ENCODE measurements around the gene TTC38.

TTC38 gene

DNA sequence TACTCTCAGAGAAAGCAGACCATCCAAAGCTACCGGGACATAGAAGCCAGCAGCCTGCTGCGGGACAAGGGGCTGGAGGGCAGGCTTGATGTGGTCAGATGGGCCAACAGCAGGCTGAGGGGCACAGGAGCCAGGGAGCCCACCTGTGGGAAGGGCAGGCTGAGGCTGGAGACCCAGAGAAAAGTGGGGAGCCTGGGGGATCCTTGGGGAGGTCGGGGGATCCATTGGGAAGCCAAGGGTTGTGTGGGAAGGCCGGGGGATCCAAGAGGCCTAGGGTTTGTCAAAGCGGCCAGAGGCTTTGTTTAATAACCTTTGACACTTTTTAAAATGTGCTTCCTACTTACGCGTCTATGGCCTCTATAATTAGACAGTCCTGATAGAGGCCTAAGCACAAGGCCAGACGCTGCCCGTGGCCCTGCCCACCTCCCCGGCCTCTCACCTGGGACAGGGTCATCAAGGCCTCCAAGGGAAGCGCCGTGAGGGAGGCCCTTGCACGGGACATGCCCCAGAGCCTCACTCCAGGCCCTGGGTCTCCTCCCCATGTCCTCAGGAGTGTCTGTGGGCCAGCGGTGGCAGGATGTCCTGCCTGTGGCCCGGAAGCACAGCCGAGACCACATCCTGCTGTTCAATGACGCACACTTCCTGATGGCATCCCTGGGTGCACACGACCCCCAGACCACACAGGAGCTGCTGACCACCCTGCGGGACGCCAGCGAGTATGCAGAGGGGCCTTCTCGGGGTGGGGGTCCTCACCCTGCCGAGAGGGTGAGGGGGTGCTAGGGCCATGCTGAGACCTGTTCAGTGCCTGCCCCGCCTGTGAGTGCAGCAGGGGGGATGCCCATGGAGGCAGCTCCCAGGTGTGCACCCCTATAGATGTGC lies 20.3 kb downstream of the TTC38 start:
- peaks cover 2 to 5% of the 10 kb centered on the region in 2 donors for H3K4me1 ChIP-seq (ENCODE audit: control insufficient read depth in 2 of 2, insufficient read depth in 2 of 2, low read length in 2 of 2)
- no peaks in the 10 kb centered on the region for H3K9me3 ChIP-seq (ENCODE audit: control insufficient read depth in 2 of 2, low read length in 2 of 2)
- H3K36me3 ChIP-seq (ENCODE audit: control insufficient read depth in 2 of 2, insufficient read depth in 2 of 2, low read length in 2 of 2): peaks cover 69 to 77% of the 10 kb centered on the region in 2 donors
- H3K27ac ChIP-seq (ENCODE audit: low read depth in 2 of 2, low read length in 2 of 2): peak overlapping the region; percentile 30 to 32
- peak overlapping the region; percentile 39 to 47 for H3K9ac ChIP-seq (ENCODE audit: low read depth in 1 of 2, low read length in 2 of 2)
- peak overlapping the region; percentile 19 to 56 for H3K4me3 ChIP-seq (ENCODE audit: low read length in 2 of 2)
- H3K27me3 ChIP-seq (ENCODE audit: control insufficient read depth in 2 of 2, insufficient read depth in 2 of 2, low read length in 2 of 2): no peaks in the 10 kb centered on the region

DNA sequence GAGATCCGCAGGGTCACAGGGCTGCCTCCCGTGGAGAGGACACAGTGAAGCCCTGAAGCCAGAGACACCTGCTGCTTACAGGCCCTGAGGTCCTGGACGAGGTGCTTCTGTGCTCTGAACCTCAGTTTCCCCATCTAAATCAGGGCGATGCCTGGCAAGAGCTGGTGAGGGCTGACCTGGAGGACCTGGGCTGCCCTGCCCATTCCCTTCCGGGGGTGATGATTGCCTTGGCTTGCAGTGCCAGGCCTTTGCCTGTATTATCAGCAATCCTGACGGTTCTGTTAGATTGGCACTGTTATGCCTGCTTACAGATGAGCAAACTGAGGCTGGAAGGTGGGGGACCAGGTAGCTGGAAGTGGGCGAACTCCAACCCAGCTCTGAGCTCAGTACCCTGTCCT lies 21.0 kb downstream of the TTC38 start:
- Histone ChIP-seq H3K9me3 (ENCODE audit: control insufficient read depth in 2 of 2, low read length in 2 of 2) (no peaks in the 10 kb centered on the region), H3K4me3 (ENCODE audit: low read length in 2 of 2) (peak overlapping the region; percentile 14 to 56), H3K4me1 (ENCODE audit: control insufficient read depth in 2 of 2, insufficient read depth in 2 of 2, low read length in 2 of 2) (peaks cover 2 to 5% of the 10 kb centered on the region in 2 donors), H3K27me3 (ENCODE audit: control insufficient read depth in 2 of 2, insufficient read depth in 2 of 2, low read length in 2 of 2) (no peaks in the 10 kb centered on the region), H3K9ac (ENCODE audit: low read depth in 1 of 2, low read length in 2 of 2) (no peak overlapping the region), H3K27ac (ENCODE audit: low read depth in 2 of 2, low read length in 2 of 2) (no peak overlapping the region), H3K36me3 (ENCODE audit: control insufficient read depth in 2 of 2, insufficient read depth in 2 of 2, low read length in 2 of 2) (peaks cover 67 to 76% of the 10 kb centered on the region in 2 donors)

DNA sequence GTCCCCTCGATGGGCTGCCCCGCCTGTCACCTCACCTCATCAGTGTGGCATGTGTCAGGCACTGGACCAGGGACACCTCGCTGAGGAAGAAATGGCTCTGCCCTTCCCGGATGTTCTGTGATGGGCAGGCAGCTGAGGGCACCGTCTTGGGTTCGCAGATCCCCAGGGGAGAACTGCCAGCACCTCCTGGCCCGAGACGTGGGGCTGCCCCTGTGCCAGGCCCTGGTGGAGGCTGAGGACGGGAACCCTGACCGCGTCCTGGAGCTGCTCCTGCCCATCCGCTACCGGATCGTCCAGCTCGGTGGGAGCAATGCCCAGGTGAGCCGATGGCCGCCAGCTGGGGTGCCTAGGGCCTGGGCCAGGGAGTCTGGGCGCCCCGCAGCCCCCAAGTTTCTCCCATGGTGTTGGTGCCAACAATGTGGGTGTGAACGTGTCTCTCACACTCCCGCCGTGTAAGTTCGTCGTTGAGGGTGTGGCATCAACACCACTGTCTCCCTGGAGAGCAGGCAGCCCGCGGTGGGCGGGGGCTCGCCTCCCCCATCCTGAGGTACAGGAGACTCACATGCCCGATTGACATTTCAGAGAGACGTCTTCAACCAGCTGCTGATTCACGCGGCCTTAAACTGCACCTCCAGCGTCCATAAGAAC lies 21.6 kb downstream of the TTC38 start:
- peaks cover 2 to 5% of the 10 kb centered on the region in 2 donors for H3K4me1 ChIP-seq (ENCODE audit: control insufficient read depth in 2 of 2, insufficient read depth in 2 of 2, low read length in 2 of 2)
- peaks cover 62 to 71% of the 10 kb centered on the region in 2 donors for H3K36me3 ChIP-seq (ENCODE audit: control insufficient read depth in 2 of 2, insufficient read depth in 2 of 2, low read length in 2 of 2)
- H3K4me3 ChIP-seq (ENCODE audit: low read length in 2 of 2): no peak overlapping the region
- H3K9ac ChIP-seq (ENCODE audit: low read depth in 1 of 2, low read length in 2 of 2): no peak overlapping the region
- no peak overlapping the region for H3K27ac ChIP-seq (ENCODE audit: low read depth in 2 of 2, low read length in 2 of 2)
- no peaks in the 10 kb centered on the region for H3K9me3 ChIP-seq (ENCODE audit: control insufficient read depth in 2 of 2, low read length in 2 of 2)
- H3K27me3 ChIP-seq (ENCODE audit: control insufficient read depth in 2 of 2, insufficient read depth in 2 of 2, low read length in 2 of 2): no peaks in the 10 kb centered on the region

DNA sequence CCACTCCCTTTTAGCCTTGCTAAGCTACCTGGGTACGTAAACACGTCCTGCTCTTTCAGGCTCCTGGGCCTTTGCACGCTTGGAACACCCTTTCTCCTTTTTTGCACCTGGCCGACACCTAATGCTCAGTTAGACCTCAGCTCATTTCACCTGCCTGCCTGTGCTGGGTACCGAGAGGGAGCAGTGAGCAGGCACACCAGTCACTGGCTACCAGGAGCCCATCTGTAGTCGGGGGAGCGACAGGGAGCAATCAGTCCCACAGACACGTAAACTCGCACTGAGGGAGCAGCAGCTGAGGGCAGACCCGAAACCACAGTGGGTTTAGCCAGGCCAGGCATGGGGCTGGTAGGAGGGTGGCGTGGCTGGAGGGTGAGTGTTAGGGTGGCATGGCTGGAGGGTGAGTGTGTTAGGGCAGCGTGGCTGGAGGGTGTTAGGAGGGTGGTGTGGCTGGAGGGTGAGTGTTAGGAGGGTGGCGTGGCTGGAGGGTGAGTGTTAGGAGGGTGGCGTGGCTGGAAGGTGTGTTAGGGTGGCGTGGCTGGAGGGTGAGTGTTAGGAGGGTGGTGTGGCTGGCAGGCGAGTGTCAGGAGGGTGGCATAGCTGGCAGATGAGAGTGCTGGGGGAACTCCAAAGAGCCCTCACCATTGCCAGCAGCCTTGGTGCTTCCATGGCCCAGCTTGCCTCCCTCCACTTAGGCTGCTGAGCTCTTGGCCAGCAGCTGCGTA lies 22.5 kb downstream of the TTC38 start:
- Histone ChIP-seq H3K4me3 (ENCODE audit: low read length in 2 of 2) (no peak overlapping the region), H3K27me3 (ENCODE audit: control insufficient read depth in 2 of 2, insufficient read depth in 2 of 2, low read length in 2 of 2) (no peaks in the 10 kb centered on the region), H3K4me1 (ENCODE audit: control insufficient read depth in 2 of 2, insufficient read depth in 2 of 2, low read length in 2 of 2) (peaks cover 4 to 5% of the 10 kb centered on the region in 2 donors), H3K27ac (ENCODE audit: low read depth in 2 of 2, low read length in 2 of 2) (no peak overlapping the region), H3K9ac (ENCODE audit: low read depth in 1 of 2, low read length in 2 of 2) (no peak overlapping the region), H3K36me3 (ENCODE audit: control insufficient read depth in 2 of 2, insufficient read depth in 2 of 2, low read length in 2 of 2) (peaks cover 54 to 62% of the 10 kb centered on the region in 2 donors), H3K9me3 (ENCODE audit: control insufficient read depth in 2 of 2, low read length in 2 of 2) (no peaks in the 10 kb centered on the region)

- Histone ChIP-seq H3K4me3 (ENCODE audit: low read length in 2 of 2) (no peak overlapping the region), H3K27ac (ENCODE audit: low read depth in 2 of 2, low read length in 2 of 2) (no peak overlapping the region), H3K9ac (ENCODE audit: low read depth in 1 of 2, low read length in 2 of 2) (no peak overlapping the region), H3K36me3 (ENCODE audit: control insufficient read depth in 2 of 2, insufficient read depth in 2 of 2, low read length in 2 of 2) (peaks cover 54 to 59% of the 10 kb centered on the region in 2 donors), H3K9me3 (ENCODE audit: control insufficient read depth in 2 of 2, low read length in 2 of 2) (no peaks in the 10 kb centered on the region), H3K27me3 (ENCODE audit: control insufficient read depth in 2 of 2, insufficient read depth in 2 of 2, low read length in 2 of 2) (no peaks in the 10 kb centered on the region), H3K4me1 (ENCODE audit: control insufficient read depth in 2 of 2, insufficient read depth in 2 of 2, low read length in 2 of 2) (peaks cover 9 to 13% of the 10 kb centered on the region in 2 donors)
Observed at GRCh38 chr22:46290843-46291785, 23.3 kb downstream of the TTC38 start.

GRCh38 chr22:46292173-46292572 lies 24.4 kb downstream of the TTC38 start:
- Histone ChIP-seq H3K27ac (ENCODE audit: low read depth in 2 of 2, low read length in 2 of 2) (peak overlapping the region; percentile 11 to 27), H3K4me3 (ENCODE audit: low read length in 2 of 2) (no peak overlapping the region), H3K36me3 (ENCODE audit: control insufficient read depth in 2 of 2, insufficient read depth in 2 of 2, low read length in 2 of 2) (peaks cover 48 to 50% of the 10 kb centered on the region in 2 donors), H3K4me1 (ENCODE audit: control insufficient read depth in 2 of 2, insufficient read depth in 2 of 2, low read length in 2 of 2) (peaks cover 18% of the 10 kb centered on the region in 2 donors), H3K27me3 (ENCODE audit: control insufficient read depth in 2 of 2, insufficient read depth in 2 of 2, low read length in 2 of 2) (no peaks in the 10 kb centered on the region), H3K9ac (ENCODE audit: low read depth in 1 of 2, low read length in 2 of 2) (no peak overlapping the region), H3K9me3 (ENCODE audit: control insufficient read depth in 2 of 2, low read length in 2 of 2) (no peaks in the 10 kb centered on the region)

DNA sequence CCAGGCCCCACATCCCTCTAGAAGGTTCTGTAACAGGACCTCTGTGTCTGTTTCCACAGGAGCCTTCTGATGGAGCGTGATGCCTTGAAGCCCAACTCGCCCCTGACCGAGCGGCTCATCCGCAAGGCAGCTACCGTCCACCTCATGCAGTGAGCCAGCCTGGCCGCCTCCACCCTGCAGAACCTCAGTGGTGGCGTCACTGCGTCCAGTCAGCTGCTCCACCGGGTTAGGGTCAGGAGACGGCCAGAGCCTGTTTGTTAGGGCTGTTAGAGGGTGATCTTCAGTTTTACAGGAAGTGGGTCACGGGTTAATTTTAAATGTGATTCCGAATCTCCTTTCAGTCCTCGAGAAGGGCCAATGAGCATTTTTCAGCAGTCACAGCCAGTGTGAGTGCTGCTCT lies 24.9 kb downstream of the TTC38 start:
- H3K9me3 ChIP-seq (ENCODE audit: control insufficient read depth in 2 of 2, low read length in 2 of 2): no peaks in the 10 kb centered on the region
- H3K4me1 ChIP-seq (ENCODE audit: control insufficient read depth in 2 of 2, insufficient read depth in 2 of 2, low read length in 2 of 2): peaks cover 20 to 22% of the 10 kb centered on the region in 2 donors
- H3K4me3 ChIP-seq (ENCODE audit: low read length in 2 of 2): no peak overlapping the region
- H3K27me3 ChIP-seq (ENCODE audit: control insufficient read depth in 2 of 2, insufficient read depth in 2 of 2, low read length in 2 of 2): no peaks in the 10 kb centered on the region
- H3K36me3 ChIP-seq (ENCODE audit: control insufficient read depth in 2 of 2, insufficient read depth in 2 of 2, low read length in 2 of 2): peaks cover 43 to 47% of the 10 kb centered on the region in 2 donors
- H3K27ac ChIP-seq (ENCODE audit: low read depth in 2 of 2, low read length in 2 of 2): peak overlapping the region; percentile 11 to 27
- no peak overlapping the region for H3K9ac ChIP-seq (ENCODE audit: low read depth in 1 of 2, low read length in 2 of 2)

DNA sequence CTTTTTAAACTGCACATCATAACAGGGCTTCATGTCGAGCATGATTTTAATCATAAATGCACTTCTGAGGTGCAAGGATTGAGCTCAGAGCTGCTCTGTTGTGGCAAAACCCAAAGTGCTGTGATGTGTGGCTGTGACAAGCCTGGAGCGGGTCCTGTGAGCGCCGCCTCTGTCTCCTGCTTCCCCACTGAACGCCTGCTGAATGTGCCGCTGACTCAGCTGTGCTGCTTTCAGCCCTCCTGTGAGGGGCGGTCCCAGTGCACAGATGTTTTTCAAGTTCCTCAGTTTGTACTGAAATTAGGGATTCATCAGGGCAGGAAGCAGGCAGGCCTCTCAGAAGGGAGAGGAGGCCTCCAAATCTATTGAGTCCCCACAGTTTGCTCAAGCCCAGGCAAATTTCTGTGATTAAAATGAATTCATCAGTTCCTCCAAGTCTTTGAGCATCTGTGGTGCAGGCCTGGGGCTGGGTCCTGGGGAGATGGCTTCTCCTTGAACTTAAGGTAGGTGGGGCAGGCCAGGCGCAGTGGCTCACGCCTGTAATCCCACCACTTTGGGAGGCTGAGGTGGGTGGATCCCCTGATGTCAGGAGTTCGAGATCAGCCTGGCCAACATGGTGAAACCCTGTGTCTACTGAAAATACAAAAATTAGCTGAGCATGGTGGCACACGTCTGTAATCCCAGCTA lies 25.9 kb downstream of the TTC38 start:
- Histone ChIP-seq H3K4me3 (ENCODE audit: low read length in 2 of 2) (no peak overlapping the region), H3K27ac (ENCODE audit: low read depth in 2 of 2, low read length in 2 of 2) (no peak overlapping the region), H3K9ac (ENCODE audit: low read depth in 1 of 2, low read length in 2 of 2) (no peak overlapping the region), H3K4me1 (ENCODE audit: control insufficient read depth in 2 of 2, insufficient read depth in 2 of 2, low read length in 2 of 2) (peaks cover 17 to 21% of the 10 kb centered on the region in 2 donors), H3K36me3 (ENCODE audit: control insufficient read depth in 2 of 2, insufficient read depth in 2 of 2, low read length in 2 of 2) (peaks cover 38 to 42% of the 10 kb centered on the region in 2 donors), H3K27me3 (ENCODE audit: control insufficient read depth in 2 of 2, insufficient read depth in 2 of 2, low read length in 2 of 2) (no peaks in the 10 kb centered on the region), H3K9me3 (ENCODE audit: control insufficient read depth in 2 of 2, low read length in 2 of 2) (no peaks in the 10 kb centered on the region)

GRCh38 chr22:46294784-46295183 lies 27.0 kb downstream of the TTC38 start:
- Histone ChIP-seq H3K4me1 (ENCODE audit: control insufficient read depth in 2 of 2, insufficient read depth in 2 of 2, low read length in 2 of 2) (peaks cover 15 to 20% of the 10 kb centered on the region in 2 donors), H3K27me3 (ENCODE audit: control insufficient read depth in 2 of 2, insufficient read depth in 2 of 2, low read length in 2 of 2) (no peaks in the 10 kb centered on the region), H3K4me3 (ENCODE audit: low read length in 2 of 2) (no peak overlapping the region), H3K36me3 (ENCODE audit: control insufficient read depth in 2 of 2, insufficient read depth in 2 of 2, low read length in 2 of 2) (peaks cover 31 to 32% of the 10 kb centered on the region in 2 donors), H3K9me3 (ENCODE audit: control insufficient read depth in 2 of 2, low read length in 2 of 2) (no peaks in the 10 kb centered on the region), H3K27ac (ENCODE audit: low read depth in 2 of 2, low read length in 2 of 2) (no peak overlapping the region), H3K9ac (ENCODE audit: low read depth in 1 of 2, low read length in 2 of 2) (no peak overlapping the region)

Measured in mucosa of rectum (tissue), 2 donors.